Muscle layer of colon (tissue), 2 donors: ENCODE results near the gene SEMA4D.
A peak's percentile ranks its signal among the peaks of the same experiment; 100 is the strongest.
"Not testable (repeated sequence)": the region's sequence is repeated elsewhere in the genome, so short reads cannot be mapped to it uniquely, and the experiment has no call there.

ENCODE experiments used
- H3K27ac ChIP-seq: one replicate; pipeline ENCODE4 v1.7.0; 2013; ENCODE audit warnings: low read depth, mild to moderate bottlenecking, low read length, moderate library complexity
- H3K27me3 ChIP-seq, 2 donors: one replicate each; pipeline ENCODE4 v1.7.0; 2013; ENCODE audit warnings: low read length in 2 of 2, mild to moderate bottlenecking in 2 of 2; ENCODE audit not compliant: insufficient read depth in 2 of 2, control insufficient read depth in 1 of 2
- H3K36me3 ChIP-seq: one replicate; pipeline ENCODE4 v1.7.0; 2013; ENCODE audit warnings: mild to moderate bottlenecking, low read length; ENCODE audit not compliant: insufficient read depth
- H3K4me1 ChIP-seq: one replicate; pipeline ENCODE4 v1.7.0; 2013; ENCODE audit warnings: mild to moderate bottlenecking, low read length; ENCODE audit not compliant: insufficient read depth
- H3K4me3 ChIP-seq, 2 donors: one replicate each; pipeline ENCODE4 v1.7.0; 2013; ENCODE audit warnings: low read length in 2 of 2, low read depth in 1 of 2, mild to moderate bottlenecking in 1 of 2, moderate library complexity in 1 of 2
- H3K9ac ChIP-seq: one replicate; pipeline ENCODE4 v1.7.0; 2013; ENCODE audit warnings: low read length
- H3K9me3 ChIP-seq: one replicate; pipeline ENCODE4 v1.7.0; 2013; ENCODE audit warnings: mild to moderate bottlenecking, low read length
- donor health status: abdominal sarcoma.
- donor health status: Adenocarcinoma of cecum.

SEMA4D gene

DNA sequence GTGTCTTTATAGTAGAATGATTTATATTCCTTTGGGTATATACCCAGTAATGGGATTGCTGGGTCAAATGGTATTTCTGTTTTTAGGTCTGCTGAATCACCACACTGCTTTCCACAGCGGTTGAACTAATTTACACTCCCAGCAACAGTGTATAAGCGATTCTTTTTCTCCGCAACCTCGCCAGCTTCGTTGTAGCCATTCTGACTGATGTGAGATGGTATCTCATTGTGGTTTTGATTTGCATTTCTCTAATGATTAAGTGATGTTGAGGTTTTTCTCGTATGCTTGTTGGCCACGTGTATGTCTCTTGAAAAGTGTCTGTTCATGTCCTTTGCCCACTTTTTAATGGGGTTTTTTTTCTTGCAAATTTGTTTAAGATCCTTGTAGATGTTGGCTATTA, 154.1 kb downstream of the SEMA4D start:
- not testable (repeated sequence) for H3K9ac ChIP-seq, H3K27ac ChIP-seq, H3K4me3 ChIP-seq, H3K4me1 ChIP-seq, H3K27me3 ChIP-seq, H3K9me3 ChIP-seq
- peaks cover 74% of the 10 kb centered on the region for H3K36me3 ChIP-seq

GRCh38 chr9:89342948-89343347, 155.0 kb downstream of the SEMA4D start:
- H3K27me3 ChIP-seq: no peaks in the 10 kb centered on the region
- H3K9me3 ChIP-seq: no peaks in the 10 kb centered on the region
- H3K4me3 ChIP-seq: no peak overlapping the region
- peaks cover 74% of the 10 kb centered on the region for H3K36me3 ChIP-seq
- H3K9ac ChIP-seq: no peak overlapping the region
- H3K4me1 ChIP-seq: no peaks in the 10 kb centered on the region
- H3K27ac ChIP-seq: no peak overlapping the region

DNA sequence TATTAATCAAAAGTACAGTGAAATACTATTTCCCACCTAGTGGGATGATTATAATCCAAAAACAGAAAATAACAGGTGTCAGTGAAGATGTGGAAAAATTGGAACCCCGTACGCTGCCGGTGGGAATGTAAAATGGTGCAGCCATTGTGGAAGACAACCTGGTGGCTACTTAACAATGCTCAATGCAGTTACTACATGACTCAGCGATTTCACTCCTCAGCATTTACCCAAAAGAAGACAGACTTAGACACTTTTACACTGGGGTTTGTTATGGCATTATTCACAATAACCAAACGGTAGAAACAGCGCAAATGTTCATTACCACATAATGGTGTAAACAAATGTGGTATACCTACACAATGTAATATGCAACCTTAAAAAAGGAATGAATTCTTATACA, 155.7 kb downstream of the SEMA4D start:
- Histone ChIP-seq H3K4me1 (no peaks in the 10 kb centered on the region), H3K4me3 (no peak overlapping the region), H3K27ac (no peak overlapping the region), H3K9ac (no peak overlapping the region), H3K27me3 (no peaks in the 10 kb centered on the region), H3K9me3 (no peaks in the 10 kb centered on the region), H3K36me3 (peaks cover 81% of the 10 kb centered on the region)

- H3K36me3 ChIP-seq: peaks cover 74% of the 10 kb centered on the region
- H3K4me3 ChIP-seq: no peak overlapping the region
- H3K4me1 ChIP-seq: no peaks in the 10 kb centered on the region
- H3K27me3 ChIP-seq: no peaks in the 10 kb centered on the region
- no peak overlapping the region for H3K9ac ChIP-seq
- H3K27ac ChIP-seq: no peak overlapping the region
- no peaks in the 10 kb centered on the region for H3K9me3 ChIP-seq
Observed at GRCh38 chr9:89340332-89340731, 157.6 kb downstream of the SEMA4D start.

GRCh38 chr9:89339807-89340206, 158.1 kb downstream of the SEMA4D start:
- H3K36me3 ChIP-seq: peaks cover 74% of the 10 kb centered on the region
- H3K27ac ChIP-seq: no peak overlapping the region
- H3K27me3 ChIP-seq: no peaks in the 10 kb centered on the region
- no peaks in the 10 kb centered on the region for H3K4me1 ChIP-seq
- H3K9me3 ChIP-seq: no peaks in the 10 kb centered on the region
- no peak overlapping the region for H3K4me3 ChIP-seq
- no peak overlapping the region for H3K9ac ChIP-seq

GRCh38 chr9:89330513-89330912, 167.4 kb downstream of the SEMA4D start:
- Histone ChIP-seq H3K27ac (no peak overlapping the region), H3K4me1 (no peaks in the 10 kb centered on the region), H3K9ac (no peak overlapping the region), H3K4me3 (no peak overlapping the region), H3K9me3 (no peaks in the 10 kb centered on the region), H3K36me3 (peaks cover 58% of the 10 kb centered on the region), H3K27me3 (no peaks in the 10 kb centered on the region)

DNA sequence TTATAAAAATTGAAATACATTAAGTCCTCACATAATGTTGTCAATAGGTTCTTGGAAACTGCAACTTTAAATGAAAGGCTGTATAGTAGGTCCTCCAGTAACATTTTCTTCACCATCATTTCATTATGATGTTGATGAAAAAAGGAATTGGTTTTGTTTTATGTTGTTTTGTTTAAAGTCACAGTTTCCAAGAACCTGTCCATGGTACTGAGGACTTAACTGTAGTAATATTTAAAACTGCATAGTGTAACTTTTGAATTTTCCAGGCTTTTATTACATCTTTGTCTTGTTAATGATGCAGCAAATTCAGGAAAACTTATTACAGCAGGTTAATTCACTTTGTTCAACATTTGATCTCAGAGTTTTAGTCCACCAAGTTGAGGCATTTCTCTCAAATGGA, 168.0 kb downstream of the SEMA4D start:
- Histone ChIP-seq H3K27ac (no peak overlapping the region), H3K9ac (no peak overlapping the region), H3K4me3 (no peak overlapping the region), H3K9me3 (no peaks in the 10 kb centered on the region), H3K36me3 (peaks cover 56% of the 10 kb centered on the region), H3K4me1 (peaks cover under 1% of the 10 kb centered on the region), H3K27me3 (no peaks in the 10 kb centered on the region)

GRCh38 chr9:89328064-89328463, 169.8 kb downstream of the SEMA4D start:
- Histone ChIP-seq H3K36me3 (peaks cover 41% of the 10 kb centered on the region), H3K4me1 (peaks cover 3% of the 10 kb centered on the region), H3K27me3 (no peaks in the 10 kb centered on the region), H3K9me3 (no peaks in the 10 kb centered on the region), H3K9ac (no peak overlapping the region), H3K27ac (no peak overlapping the region), H3K4me3 (no peak overlapping the region)

- Histone ChIP-seq H3K9ac (no peak overlapping the region), H3K27ac (no peak overlapping the region), H3K4me3 (no peak overlapping the region), H3K9me3 (no peaks in the 10 kb centered on the region), H3K27me3 (no peaks in the 10 kb centered on the region), H3K4me1 (peaks cover 8% of the 10 kb centered on the region), H3K36me3 (peaks cover 26% of the 10 kb centered on the region)
Observed at GRCh38 chr9:89325733-89326132, 172.2 kb downstream of the SEMA4D start.

DNA sequence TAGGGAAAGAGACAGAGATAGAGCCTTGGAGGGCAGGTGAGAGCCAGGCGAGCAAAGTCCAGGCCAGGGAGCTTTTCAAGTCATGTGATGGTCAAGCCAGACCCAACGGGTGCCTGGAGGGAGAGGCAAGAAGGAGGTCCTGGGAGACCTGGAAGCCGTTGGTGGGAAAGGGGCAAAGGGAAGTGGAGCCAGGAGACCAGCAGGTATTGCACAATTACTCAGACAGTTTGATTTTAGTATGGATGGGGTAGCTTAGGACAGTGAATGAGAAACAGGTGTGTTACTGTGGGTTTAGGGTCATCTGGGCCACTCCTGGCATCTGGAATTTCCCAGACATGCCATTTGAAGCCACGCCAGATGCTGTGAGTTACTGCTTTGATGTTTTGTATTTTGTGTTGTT, 174.5 kb downstream of the SEMA4D start:
- peaks cover 24% of the 10 kb centered on the region for H3K4me1 ChIP-seq
- no peaks in the 10 kb centered on the region for H3K27me3 ChIP-seq
- no peak overlapping the region for H3K9ac ChIP-seq
- H3K36me3 ChIP-seq: peaks cover 3% of the 10 kb centered on the region
- H3K4me3 ChIP-seq: no peak overlapping the region
- no peak overlapping the region for H3K27ac ChIP-seq
- H3K9me3 ChIP-seq: no peaks in the 10 kb centered on the region

DNA sequence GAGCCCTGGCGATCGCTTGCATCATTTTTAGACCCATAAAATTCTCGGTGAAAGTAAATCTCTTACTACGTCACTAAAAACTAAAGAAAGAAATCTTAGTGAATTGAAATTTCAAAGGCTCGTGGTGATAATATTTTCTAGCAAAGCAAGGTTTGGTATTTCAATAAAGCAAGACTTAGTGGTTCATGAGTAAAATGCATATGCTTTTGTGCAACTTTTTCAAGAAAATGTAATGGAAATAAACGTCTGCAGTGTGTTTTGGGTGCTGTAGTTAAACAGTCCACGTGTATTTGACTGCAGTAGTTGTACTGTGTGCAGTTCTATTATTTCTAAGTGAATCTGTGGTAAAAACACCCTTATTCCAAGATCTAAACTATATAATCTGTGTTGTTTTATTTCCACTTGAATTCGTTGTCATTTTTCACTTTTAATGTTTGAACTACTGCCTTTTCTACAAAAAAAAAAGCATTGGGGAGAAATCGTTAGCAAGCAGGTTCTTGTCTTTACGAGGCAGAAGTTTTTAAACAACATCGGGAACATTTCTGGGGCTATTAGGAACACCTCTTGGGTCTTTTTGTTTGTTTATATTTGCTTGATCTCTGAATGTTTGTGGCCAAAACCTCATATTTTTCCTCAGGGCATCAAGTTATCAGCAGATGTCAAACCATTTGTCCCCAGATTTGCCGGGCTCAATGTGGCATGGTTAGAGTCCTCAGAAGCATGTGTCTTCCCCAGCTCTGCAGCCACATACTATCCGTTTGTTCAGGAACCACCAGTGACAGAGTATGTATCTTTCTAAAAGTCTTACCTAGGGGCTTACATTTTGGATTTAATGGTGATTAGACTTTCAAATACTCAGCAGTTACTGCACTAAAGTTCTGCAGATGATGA, 178.7 kb downstream of the SEMA4D start:
- Histone ChIP-seq H3K4me1 (peaks cover 30% of the 10 kb centered on the region), H3K9me3 (no peaks in the 10 kb centered on the region), H3K27me3 (no peaks in the 10 kb centered on the region), H3K27ac (peak overlapping the region; percentile 92), H3K9ac (peak overlapping the region; percentile 62), H3K36me3 (no peaks in the 10 kb centered on the region), H3K4me3 (peak overlapping the region; percentile 65 to 69)
